ENCODE results near the gene IFNLR1.

The IFNLR1 gene

DNA sequence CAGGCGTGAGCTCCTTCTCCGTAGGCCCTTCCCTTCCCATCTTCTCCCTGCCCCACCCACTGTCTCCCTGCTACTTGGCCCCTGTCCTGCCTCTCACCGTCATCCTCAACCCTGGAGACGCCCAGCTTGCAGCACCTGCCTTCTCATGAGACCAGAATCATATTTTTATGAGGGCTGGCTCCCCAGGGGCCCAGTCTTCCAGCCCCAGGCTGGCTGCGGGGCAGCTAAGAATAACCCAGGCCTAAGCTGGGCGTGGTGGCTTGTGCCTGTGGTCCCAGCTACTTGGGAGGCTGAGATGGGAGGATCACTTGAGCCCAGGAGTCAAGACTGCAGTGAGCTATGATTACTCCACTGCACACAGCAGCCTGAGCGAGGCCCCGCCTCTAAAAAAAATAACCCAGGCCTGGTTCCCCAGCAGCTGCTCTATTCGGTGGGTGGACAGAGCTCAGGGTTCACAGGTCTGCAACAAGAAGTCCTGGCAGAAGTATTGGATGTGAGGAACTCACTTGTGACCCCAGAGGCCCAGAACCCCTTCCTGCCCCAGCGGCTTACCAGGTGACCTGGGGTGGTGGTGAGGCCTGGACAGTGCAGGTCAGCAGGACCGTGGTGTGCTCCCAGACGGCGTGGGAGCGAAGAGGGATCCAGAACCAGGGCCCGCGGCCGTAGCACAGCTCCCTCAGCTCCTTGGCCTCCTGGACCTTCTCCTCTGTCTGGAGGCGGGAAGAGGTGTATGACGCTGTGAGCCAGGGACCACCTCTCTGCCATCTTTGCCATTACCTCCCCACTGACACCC is 81.5 kb downstream of the IFNLR1 start (continued):
- TF ChIP-seq, protein P1, sequence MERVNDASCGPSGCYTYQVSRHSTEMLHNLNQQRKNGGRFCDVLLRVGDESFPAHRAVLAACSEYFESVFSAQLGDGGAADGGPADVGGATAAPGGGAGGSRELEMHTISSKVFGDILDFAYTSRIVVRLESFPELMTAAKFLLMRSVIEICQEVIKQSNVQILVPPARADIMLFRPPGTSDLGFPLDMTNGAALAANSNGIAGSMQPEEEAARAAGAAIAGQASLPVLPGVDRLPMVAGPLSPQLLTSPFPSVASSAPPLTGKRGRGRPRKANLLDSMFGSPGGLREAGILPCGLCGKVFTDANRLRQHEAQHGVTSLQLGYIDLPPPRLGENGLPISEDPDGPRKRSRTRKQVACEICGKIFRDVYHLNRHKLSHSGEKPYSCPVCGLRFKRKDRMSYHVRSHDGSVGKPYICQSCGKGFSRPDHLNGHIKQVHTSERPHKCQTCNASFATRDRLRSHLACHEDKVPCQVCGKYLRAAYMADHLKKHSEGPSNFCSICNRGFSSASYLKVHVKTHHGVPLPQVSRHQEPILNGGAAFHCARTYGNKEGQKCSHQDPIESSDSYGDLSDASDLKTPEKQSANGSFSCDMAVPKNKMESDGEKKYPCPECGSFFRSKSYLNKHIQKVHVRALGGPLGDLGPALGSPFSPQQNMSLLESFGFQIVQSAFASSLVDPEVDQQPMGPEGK (CRISPR knock-in tag; IDR thresholded peaks at IDR 0.05; ENCODE audit: borderline replicate concordance): no peak
- TF ChIP-seq GLIS3 (CRISPR knock-in tag; IDR thresholded peaks at IDR 0.05): no peak
- TF ChIP-seq, protein P2, sequence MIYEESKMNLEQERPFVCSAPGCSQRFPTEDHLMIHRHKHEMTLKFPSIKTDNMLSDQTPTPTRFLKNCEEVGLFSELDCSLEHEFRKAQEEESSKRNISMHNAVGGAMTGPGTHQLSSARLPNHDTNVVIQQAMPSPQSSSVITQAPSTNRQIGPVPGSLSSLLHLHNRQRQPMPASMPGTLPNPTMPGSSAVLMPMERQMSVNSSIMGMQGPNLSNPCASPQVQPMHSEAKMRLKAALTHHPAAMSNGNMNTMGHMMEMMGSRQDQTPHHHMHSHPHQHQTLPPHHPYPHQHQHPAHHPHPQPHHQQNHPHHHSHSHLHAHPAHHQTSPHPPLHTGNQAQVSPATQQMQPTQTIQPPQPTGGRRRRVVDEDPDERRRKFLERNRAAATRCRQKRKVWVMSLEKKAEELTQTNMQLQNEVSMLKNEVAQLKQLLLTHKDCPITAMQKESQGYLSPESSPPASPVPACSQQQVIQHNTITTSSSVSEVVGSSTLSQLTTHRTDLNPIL (CRISPR knock-in tag; IDR thresholded peaks at IDR 0.05; ENCODE audit: low read depth): no peak
- TF ChIP-seq ZC3H10 (CRISPR knock-in tag; IDR thresholded peaks at IDR 0.05): no peak
- no peak for TF ChIP-seq TOX (CRISPR knock-in tag; IDR thresholded peaks at IDR 0.05; ENCODE audit: borderline replicate concordance)
- no peak for TF ChIP-seq ARNTL (CRISPR knock-in tag; IDR thresholded peaks at IDR 0.05; ENCODE audit: borderline replicate concordance, low read depth)

DNA sequence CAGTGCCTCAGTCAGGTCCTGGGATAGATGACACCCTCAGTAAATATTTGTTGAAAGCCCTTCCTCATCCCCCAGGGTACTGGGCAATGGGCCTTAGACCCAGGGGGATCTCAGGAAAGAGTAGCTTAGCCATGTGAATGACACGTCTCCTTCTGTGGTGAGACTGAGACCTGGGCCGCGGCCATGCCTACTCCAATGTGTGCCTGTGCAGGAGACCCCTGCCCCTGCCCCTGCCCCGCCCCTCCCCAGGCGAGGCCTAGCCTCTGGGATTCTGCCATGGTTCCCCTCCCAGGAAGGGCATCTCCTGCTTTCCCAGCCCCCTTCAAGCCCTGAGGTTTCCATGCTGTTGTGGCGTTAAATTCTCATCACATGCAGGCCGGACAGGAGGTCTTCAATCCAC is 82.2 kb downstream of the IFNLR1 start:
- no peak for ATAC-seq
- no peak for TF ChIP-seq BACH2 (CRISPR knock-in tag; IDR thresholded peaks at IDR 0.05; ENCODE audit: borderline replicate concordance)
- no peak for TF ChIP-seq CSDC2 (CRISPR knock-in tag; IDR thresholded peaks at IDR 0.05)
- TF ChIP-seq, protein P2 (CRISPR knock-in tag; IDR thresholded peaks at IDR 0.05; ENCODE audit: low read depth): no peak
- no peak for TF ChIP-seq PPARA (CRISPR knock-in tag; IDR thresholded peaks at IDR 0.05; ENCODE audit: borderline replicate concordance)
- TF ChIP-seq, protein P1 (CRISPR knock-in tag; IDR thresholded peaks at IDR 0.05; ENCODE audit: borderline replicate concordance): no peak
- no peak for TF ChIP-seq ZFP3 (CRISPR knock-in tag; IDR thresholded peaks at IDR 0.05)
- no peak for TF ChIP-seq ZNF70 (CRISPR knock-in tag; IDR thresholded peaks at IDR 0.05)
- TF ChIP-seq ISL1 (CRISPR knock-in tag; IDR thresholded peaks at IDR 0.05): no peak
- TF ChIP-seq RARB (CRISPR knock-in tag; IDR thresholded peaks at IDR 0.05): no peak
- no peak for TF ChIP-seq GLIS3 (CRISPR knock-in tag; IDR thresholded peaks at IDR 0.05)
- TF ChIP-seq ZC3H10 (CRISPR knock-in tag; IDR thresholded peaks at IDR 0.05): no peak
- TF ChIP-seq, protein P3, sequence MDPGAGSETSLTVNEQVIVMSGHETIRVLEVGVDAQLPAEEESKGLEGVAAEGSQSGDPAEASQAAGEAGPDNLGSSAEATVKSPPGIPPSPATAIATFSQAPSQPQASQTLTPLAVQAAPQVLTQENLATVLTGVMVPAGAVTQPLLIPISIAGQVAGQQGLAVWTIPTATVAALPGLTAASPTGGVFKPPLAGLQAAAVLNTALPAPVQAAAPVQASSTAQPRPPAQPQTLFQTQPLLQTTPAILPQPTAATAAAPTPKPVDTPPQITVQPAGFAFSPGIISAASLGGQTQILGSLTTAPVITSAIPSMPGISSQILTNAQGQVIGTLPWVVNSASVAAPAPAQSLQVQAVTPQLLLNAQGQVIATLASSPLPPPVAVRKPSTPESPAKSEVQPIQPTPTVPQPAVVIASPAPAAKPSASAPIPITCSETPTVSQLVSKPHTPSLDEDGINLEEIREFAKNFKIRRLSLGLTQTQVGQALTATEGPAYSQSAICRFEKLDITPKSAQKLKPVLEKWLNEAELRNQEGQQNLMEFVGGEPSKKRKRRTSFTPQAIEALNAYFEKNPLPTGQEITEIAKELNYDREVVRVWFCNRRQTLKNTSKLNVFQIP (CRISPR knock-in tag; IDR thresholded peaks at IDR 0.05; ENCODE audit: borderline replicate concordance, low read depth): no peak
- no peak for TF ChIP-seq ZFP30 (CRISPR knock-in tag; IDR thresholded peaks at IDR 0.05)
- no peak for TF ChIP-seq ZNF8 (CRISPR knock-in tag; IDR thresholded peaks at IDR 0.05)
- TF ChIP-seq ARNTL (CRISPR knock-in tag; IDR thresholded peaks at IDR 0.05; ENCODE audit: borderline replicate concordance, low read depth): no peak
- TF ChIP-seq SNAI2 (CRISPR knock-in tag; IDR thresholded peaks at IDR 0.05): no peak
- no peak for TF ChIP-seq TOX (CRISPR knock-in tag; IDR thresholded peaks at IDR 0.05; ENCODE audit: borderline replicate concordance)

Data from SK-N-SH treated with all-trans-retinoic acid at 6 μM for 48 hours (cell line).